ENCODE measurements around the gene ITPR3.

The ITPR3 gene

GRCh38 chr6:33740794-33741193, 119.7 kb downstream of the ITPR3 start:
- DNase-seq: no peak

GRCh38 chr6:33742092-33742491, 121.0 kb downstream of the ITPR3 start:
- no peak for DNase-seq

DNA sequence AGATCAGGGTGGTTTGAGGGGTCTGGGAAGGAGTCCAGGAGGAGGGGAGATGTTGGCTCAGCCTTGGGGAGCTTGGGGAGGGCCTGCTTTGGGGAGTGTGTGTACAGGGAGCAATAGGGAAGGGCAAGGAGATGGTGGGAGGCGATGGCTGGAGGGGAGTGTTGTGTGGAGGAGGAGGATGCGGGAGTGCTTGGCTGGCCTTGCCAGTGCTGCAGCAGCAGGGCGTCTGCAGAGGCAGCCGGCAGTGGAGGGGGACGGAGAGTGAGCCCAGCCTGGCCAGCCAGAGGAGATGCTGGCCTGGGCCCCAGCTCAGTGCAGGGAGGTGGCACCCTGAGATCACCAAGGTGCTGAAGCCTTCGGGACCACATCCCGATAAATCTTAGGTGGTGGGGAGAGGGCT, 121.7 kb downstream of the ITPR3 start:
- no peak for DNase-seq

DNA sequence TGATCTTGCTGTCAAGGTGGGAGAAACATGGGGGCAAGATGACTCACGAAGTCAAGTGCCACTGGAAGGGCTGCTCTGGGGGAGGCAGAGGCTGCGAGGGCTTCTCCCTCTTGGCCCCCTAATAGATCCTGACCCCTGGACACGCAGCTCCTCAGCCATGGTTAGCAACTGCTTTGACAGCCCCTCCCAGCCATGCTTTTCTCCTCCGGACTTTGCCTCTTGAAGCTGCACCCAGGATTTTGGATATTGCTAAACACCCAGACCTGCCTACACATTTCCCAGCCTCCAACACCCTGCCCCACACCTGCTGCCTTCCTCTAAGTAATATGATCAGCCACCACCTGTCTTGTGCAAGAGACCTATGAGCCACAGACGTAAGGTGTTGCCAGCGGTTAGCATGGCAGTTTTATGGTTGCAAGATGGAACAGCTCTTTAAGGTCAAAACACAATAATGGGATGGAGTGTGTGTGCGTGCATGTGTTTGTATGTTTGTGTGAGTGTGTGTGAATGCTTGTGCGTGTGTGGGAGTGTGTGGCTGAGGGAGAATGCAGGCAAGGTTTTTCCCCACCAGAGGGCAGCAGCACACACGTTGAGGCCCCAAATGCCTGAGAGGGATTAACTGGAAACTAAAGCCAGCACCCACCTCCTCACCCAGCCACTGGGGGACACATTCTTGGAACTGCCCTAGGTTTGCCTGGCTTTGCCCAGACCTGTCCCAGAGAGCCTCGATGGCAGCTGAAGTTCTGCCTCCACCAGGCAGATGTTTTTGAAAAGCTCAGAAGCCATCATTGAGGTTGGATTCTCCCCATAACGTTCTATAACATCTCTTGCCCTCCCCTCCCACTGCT, 123.1 kb downstream of the ITPR3 start:
- peak; percentile 78 for DNase-seq

GRCh38 chr6:33744895-33745546, 123.9 kb downstream of the ITPR3 start:
- no peak for DNase-seq

- DNase-seq: no peak
These were observed 124.4 kb downstream of the ITPR3 start for GRCh38 chr6:33745548-33745947.

All from femur (tissue), 1 donor.